ENCODE data around the gene TSC22D1.

DNA sequence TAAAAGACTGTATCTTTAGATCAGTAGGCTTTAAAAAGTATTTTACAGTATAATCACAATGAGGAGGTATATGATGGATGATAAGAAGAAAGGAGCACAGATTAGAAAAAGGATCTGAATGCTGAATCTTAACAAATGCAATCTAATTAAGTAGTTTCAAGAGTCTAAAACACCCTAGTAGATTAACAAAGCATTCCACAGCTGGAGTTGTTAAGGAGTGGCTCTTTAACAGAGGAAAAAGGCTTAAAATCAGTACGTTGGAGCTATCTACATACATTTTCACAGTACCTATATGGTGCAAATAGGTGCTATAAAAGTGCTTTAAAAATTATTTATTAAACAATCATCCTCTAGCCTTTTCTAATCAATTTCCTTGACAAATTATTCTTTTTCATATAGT is 34.5 kb downstream of the TSC22D1 start:
- TF ChIP-seq, protein P1, sequence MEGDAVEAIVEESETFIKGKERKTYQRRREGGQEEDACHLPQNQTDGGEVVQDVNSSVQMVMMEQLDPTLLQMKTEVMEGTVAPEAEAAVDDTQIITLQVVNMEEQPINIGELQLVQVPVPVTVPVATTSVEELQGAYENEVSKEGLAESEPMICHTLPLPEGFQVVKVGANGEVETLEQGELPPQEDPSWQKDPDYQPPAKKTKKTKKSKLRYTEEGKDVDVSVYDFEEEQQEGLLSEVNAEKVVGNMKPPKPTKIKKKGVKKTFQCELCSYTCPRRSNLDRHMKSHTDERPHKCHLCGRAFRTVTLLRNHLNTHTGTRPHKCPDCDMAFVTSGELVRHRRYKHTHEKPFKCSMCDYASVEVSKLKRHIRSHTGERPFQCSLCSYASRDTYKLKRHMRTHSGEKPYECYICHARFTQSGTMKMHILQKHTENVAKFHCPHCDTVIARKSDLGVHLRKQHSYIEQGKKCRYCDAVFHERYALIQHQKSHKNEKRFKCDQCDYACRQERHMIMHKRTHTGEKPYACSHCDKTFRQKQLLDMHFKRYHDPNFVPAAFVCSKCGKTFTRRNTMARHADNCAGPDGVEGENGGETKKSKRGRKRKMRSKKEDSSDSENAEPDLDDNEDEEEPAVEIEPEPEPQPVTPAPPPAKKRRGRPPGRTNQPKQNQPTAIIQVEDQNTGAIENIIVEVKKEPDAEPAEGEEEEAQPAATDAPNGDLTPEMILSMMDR (IDR thresholded peaks at IDR 0.05; ENCODE audit: low read depth, low read length, missing input control): no peak
- TF ChIP-seq YY1 (IDR thresholded peaks at IDR 0.05) (no peak), REST (IDR thresholded peaks at IDR 0.05) (no peak), SP1 (IDR thresholded peaks at IDR 0.05) (no peak), GABPA (IDR thresholded peaks at IDR 0.05 in 1 of 2, conservative IDR thresholded peaks at IDR 0.05 in 1 of 2) (no peak), EGR1 (IDR thresholded peaks at IDR 0.05; ENCODE audit: low read depth in 2 of 2) (no peak), TAF1 (conservative IDR thresholded peaks at IDR 0.05) (no peak), RAD21 (IDR thresholded peaks at IDR 0.05) (no peak), NR2F2 (IDR thresholded peaks at IDR 0.05) (no peak), FOXA1 (IDR thresholded peaks at IDR 0.05) (no peak), JUND (IDR thresholded peaks at IDR 0.05) (no peak), MAX (IDR thresholded peaks at IDR 0.05) (no peak)
